DOHH2 (cell line): ENCODE data around the gene CBLB.

Experiments used
- H3F3A ChIP-seq: fragments of 200-600 bp; sonication (generic), shearing (Covaris generic); 2 replicates; pipeline ENCODE4 v1.6.0; 2016; ENCODE audit warnings: antibody characterized with exemption, mild to moderate bottlenecking; ENCODE audit not compliant: control insufficient read depth, insufficient read depth
- H3K27ac ChIP-seq: fragments of 200-600 bp; sonication (generic); 2 replicates; pipeline ENCODE4 v1.5.1; 2014; ENCODE audit warnings: low read depth, mild to moderate bottlenecking, low read length, moderate library complexity
- H3K27me3 ChIP-seq: fragments of 200-600 bp; sonication (generic); 2 replicates; pipeline ENCODE4 v1.6.1; 2014; ENCODE audit warnings: mild to moderate bottlenecking, low read length, mixed read lengths; ENCODE audit not compliant: control insufficient read depth
- H3K36me3 ChIP-seq: fragments of 200-600 bp; sonication (generic); 2 replicates; pipeline ENCODE4 v1.6.1; 2014; ENCODE audit warnings: mild to moderate bottlenecking, low read length, moderate library complexity, mixed read lengths; ENCODE audit not compliant: control insufficient read depth
- H3K4me1 ChIP-seq: fragments of 200-600 bp; sonication (generic); 2 replicates; pipeline ENCODE4 v1.6.1; 2014; ENCODE audit warnings: mild to moderate bottlenecking, low read length, mixed read lengths; ENCODE audit not compliant: control insufficient read depth
- H3K4me2 ChIP-seq: fragments of 200-600 bp; sonication (generic); 2 replicates; pipeline ENCODE4 v1.6.0; 2014; ENCODE audit warnings: mild to moderate bottlenecking, low read length, moderate library complexity
- H3K4me3 ChIP-seq: fragments of 200-600 bp; sonication (generic); 2 replicates; pipeline ENCODE4 v1.5.1; 2014; ENCODE audit warnings: mild to moderate bottlenecking, low read length, mixed read lengths
- H3K79me2 ChIP-seq: fragments of 200-600 bp; sonication (generic); 2 replicates; pipeline ENCODE4 v1.6.1; 2014; ENCODE audit warnings: mild to moderate bottlenecking, low read length, mixed read lengths; ENCODE audit not compliant: control insufficient read depth
- H3K9me2 ChIP-seq: fragments of 200-600 bp; sonication (generic); replicated peaks from 2 replicates; pipeline ENCODE4 v1.6.1; 2014; ENCODE audit warnings: mild to moderate bottlenecking, low read length, mixed read lengths; ENCODE audit not compliant: control insufficient read depth
- H3K9me3 ChIP-seq: fragments of 200-600 bp; sonication (generic); 2 replicates; pipeline ENCODE4 v1.6.1; 2014; ENCODE audit warnings: antibody characterized with exemption, low read length, mixed read lengths; ENCODE audit not compliant: control insufficient read depth, insufficient read depth
- H4K20me1 ChIP-seq: fragments of 200-600 bp; sonication (generic); 2 replicates; pipeline ENCODE4 v1.6.0; 2014; ENCODE audit warnings: low read depth, mild to moderate bottlenecking, antibody characterized with exemption, low read length, moderate library complexity; ENCODE audit not compliant: control insufficient read depth, insufficient read depth
- CTCF ChIP-seq: fragments of 200-600 bp; sonication (generic); IDR thresholded peaks from one replicate; pipeline ENCODE4 v1.5.1; 2014; ENCODE audit warnings: antibody characterized with exemption, mild to moderate bottlenecking, low read depth, low read length; ENCODE audit not compliant: poor library complexity, severe bottlenecking
- EZH2phosphoT487 ChIP-seq: fragments of 200-600 bp; sonication (generic); IDR thresholded peaks from 2 replicates; pipeline ENCODE4 v1.6.1; 2017; ENCODE audit warnings: borderline replicate concordance, mild to moderate bottlenecking, antibody characterized with exemption, low read length, moderate library complexity, mixed read lengths

Gene CBLB

GRCh38 chr3:105679951-105680350, 188.9 kb downstream of the CBLB start:
- no peaks in the 10 kb centered on the region for H3K9me3 ChIP-seq
- no peaks in the 10 kb centered on the region for H3K27me3 ChIP-seq
- peaks cover 53% of the 10 kb centered on the region for H3K36me3 ChIP-seq
- no peaks in the 10 kb centered on the region for H3K9me2 ChIP-seq
- H3K4me3 ChIP-seq, result no peak overlapping the region
- no peaks in the 10 kb centered on the region for H3K79me2 ChIP-seq
- H3K27ac ChIP-seq, result no peak overlapping the region
- no peak for TF ChIP-seq EZH2phosphoT487
- TF ChIP-seq CTCF, result no peak
- no peak overlapping the region for H3K4me2 ChIP-seq
- H3F3A ChIP-seq, result no peaks in the 10 kb centered on the region
- H4K20me1 ChIP-seq, result no peaks in the 10 kb centered on the region
- H3K4me1 ChIP-seq, result peaks cover 21% of the 10 kb centered on the region

GRCh38 chr3:105678017-105678416, 190.8 kb downstream of the CBLB start:
- Histone ChIP-seq H3K79me2 (no peaks in the 10 kb centered on the region), H4K20me1 (no peaks in the 10 kb centered on the region), H3F3A (no peaks in the 10 kb centered on the region), H3K4me1 (peaks cover 21% of the 10 kb centered on the region), H3K27ac (no peak overlapping the region), H3K36me3 (peaks cover 62% of the 10 kb centered on the region), H3K9me2 (no peaks in the 10 kb centered on the region), H3K4me2 (no peak overlapping the region), H3K4me3 (no peak overlapping the region), H3K9me3 (no peaks in the 10 kb centered on the region), H3K27me3 (no peaks in the 10 kb centered on the region)
- TF ChIP-seq EZH2phosphoT487, result no peak
- no peak for TF ChIP-seq CTCF

- Histone ChIP-seq H3K27me3 (no peaks in the 10 kb centered on the region), H3K79me2 (no peaks in the 10 kb centered on the region), H3K9me2 (no peaks in the 10 kb centered on the region), H3K27ac (no peak overlapping the region), H3K4me3 (no peak overlapping the region), H3K36me3 (peaks cover 63% of the 10 kb centered on the region), H3K4me1 (peaks cover 21% of the 10 kb centered on the region), H3K9me3 (no peaks in the 10 kb centered on the region), H3F3A (no peaks in the 10 kb centered on the region), H4K20me1 (no peaks in the 10 kb centered on the region), H3K4me2 (no peak overlapping the region)
- no peak for TF ChIP-seq EZH2phosphoT487
- TF ChIP-seq CTCF, result no peak
Observed at GRCh38 chr3:105676621-105677300, 192.1 kb downstream of the CBLB start.
